ENCODE results near the gene CDKAL1.

- TF ChIP-seq CTCF (IDR thresholded peaks at IDR 0.05; ENCODE audit: borderline replicate concordance, extremely low read depth, low read length, poor library complexity, severe bottlenecking) (no peak), EZH2 (IDR thresholded peaks at IDR 0.05; ENCODE audit: borderline replicate concordance, low read depth, low read length, severe bottlenecking) (no peak)
Observed at GRCh38 chr6:20661721-20662120, 127.5 kb downstream of the CDKAL1 start.

Measured in DND-41 (cell line).